Measurements from ENCODE around the gene LTBP1.
"Not testable (repeated sequence)": the region's sequence is repeated elsewhere in the genome, so short reads cannot be mapped to it uniquely, and the experiment has no call there.

The LTBP1 gene

GRCh38 chr2:32904074-32904473 lies 42.7 kb upstream of the LTBP1 start:
- ChIA-PET POLR2A (no interaction called here), CTCF (interaction anchor here (1.4 kb wide), 1 partner anchor 129 kb away, joined by 3 read pairs; no protein-coding TSS in a partner anchor)
- no peak for TF ChIP-seq CTCF (IDR thresholded peaks at IDR 0.05; ENCODE audit: insufficient read depth, low read length, missing control alignments)

GRCh38 chr2:32904751-32905150 lies 42.0 kb upstream of the LTBP1 start:
- CTCF ChIA-PET: interaction anchor here (1.4 kb wide), 1 partner anchor 129 kb away, joined by 3 read pairs; no protein-coding TSS in a partner anchor
- POLR2A ChIA-PET: no interaction called here
- no peak for DNase-seq (ENCODE audit: low read depth, low spot score)
- TF ChIP-seq CTCF (IDR thresholded peaks at IDR 0.05; ENCODE audit: insufficient read depth, low read length, missing control alignments): no peak
- H3K4me3 ChIP-seq (ENCODE audit: low read depth, low read length): no peak overlapping the region

More at GRCh38 chr2:32904074-32904473, 42.7 kb upstream of the LTBP1 start:
- H3K4me3 ChIP-seq (ENCODE audit: low read depth, low read length): no peak overlapping the region
- DNase-seq (ENCODE audit: low read depth, low spot score): no peak

- POLR2A ChIA-PET: no interaction called here
- CTCF ChIA-PET: interaction anchor here (1.4 kb wide), 1 partner anchor 128 kb away, joined by 3 read pairs; no protein-coding TSS in a partner anchor
- no peak for TF ChIP-seq CTCF (IDR thresholded peaks at IDR 0.05; ENCODE audit: insufficient read depth, low read length, missing control alignments)
- no peak for DNase-seq (ENCODE audit: low read depth, low spot score)
- no peak overlapping the region for H3K4me3 ChIP-seq (ENCODE audit: low read depth, low read length)
Measured at GRCh38 chr2:32905270-32905669, 41.5 kb upstream of the LTBP1 start.

- DNase-seq (ENCODE audit: low read depth, low spot score): no peak
- no peak for TF ChIP-seq CTCF (IDR thresholded peaks at IDR 0.05; ENCODE audit: insufficient read depth, low read length, missing control alignments)
- no peak overlapping the region for H3K4me3 ChIP-seq (ENCODE audit: low read depth, low read length)
- ChIA-PET CTCF (interaction anchor here (0.8 kb wide), 1 partner anchor 34 kb away, joined by 3 read pairs; no protein-coding TSS in a partner anchor), POLR2A (no interaction called here)
Measured at GRCh38 chr2:32910883-32911598, 35.7 kb upstream of the LTBP1 start.

- ChIA-PET CTCF (no interaction called here), POLR2A (no interaction called here)
- H3K4me3 ChIP-seq (ENCODE audit: low read depth, low read length): no peak overlapping the region
- DNase-seq (ENCODE audit: low read depth, low spot score): no peak
- no peak for TF ChIP-seq CTCF (IDR thresholded peaks at IDR 0.05; ENCODE audit: insufficient read depth, low read length, missing control alignments)
Measured at GRCh38 chr2:32915694-32916093, 31.1 kb upstream of the LTBP1 start.

- ChIA-PET CTCF (no interaction called here), POLR2A (no interaction called here)
- no peak for TF ChIP-seq CTCF (IDR thresholded peaks at IDR 0.05; ENCODE audit: insufficient read depth, low read length, missing control alignments)
- no peak overlapping the region for H3K4me3 ChIP-seq (ENCODE audit: low read depth, low read length)
- no peak for DNase-seq (ENCODE audit: low read depth, low spot score)
Measured at GRCh38 chr2:32918774-32919173, 28.0 kb upstream of the LTBP1 start.

GRCh38 chr2:32919901-32920300 lies 26.9 kb upstream of the LTBP1 start:
- DNase-seq (ENCODE audit: low read depth, low spot score); POLR2A ChIA-PET; H3K4me3 ChIP-seq (ENCODE audit: low read depth, low read length): not testable (repeated sequence)
- CTCF ChIA-PET: interaction anchor here (0.9 kb wide), 1 partner anchor 12 kb away, joined by 3 read pairs; no protein-coding TSS in a partner anchor

GRCh38 chr2:32921486-32921885 lies 25.3 kb upstream of the LTBP1 start:
- H3K4me3 ChIP-seq (ENCODE audit: low read depth, low read length); DNase-seq (ENCODE audit: low read depth, low spot score); CTCF ChIA-PET; POLR2A ChIA-PET: not testable (repeated sequence)
